CD8-positive, alpha-beta memory T cell (primary cell): Measurements from ENCODE around the gene TRAK2. TPM values are rescaled to one million over a fixed set of nuclear protein-coding genes. Genes with fewer than 3 reads are reported as not detected.

Source experiments
- CTCF ChIA-PET: fragments of 350-600 bp; sonication (Branson Sonifier 250); formaldehyde crosslinking; loops from one replicate; lab custom pipeline; 2021; ENCODE audit warnings: antibody characterized with exemption; lab: Charles Lee
- POLR2A ChIA-PET: fragments of 350-600 bp; sonication (Branson Sonifier 250); formaldehyde crosslinking; loops from one replicate; lab custom pipeline; 2021; ENCODE audit warnings: antibody characterized with exemption; lab: Charles Lee
- DNase-seq, 5 donors: peaks; one replicate each; pipeline versions ENCODE4 v3.0.0 to v3.0.0-alpha.2; 2020 to 2022; ENCODE audit warnings: mixed read lengths in 1 of 5
- H3K27ac ChIP-seq: one replicate; pipeline ENCODE4 v1.7.0; 2013; ENCODE audit warnings: low read depth, mild to moderate bottlenecking, low read length, moderate library complexity
- H3K27me3 ChIP-seq: 2 replicates; pipeline ENCODE4 v1.7.0; 2013; ENCODE audit warnings: low read length, mild to moderate bottlenecking; ENCODE audit not compliant: insufficient read depth, poor library complexity, severe bottlenecking
- H3K36me3 ChIP-seq: 2 replicates; pipeline ENCODE4 v1.7.0; 2013; ENCODE audit warnings: mild to moderate bottlenecking, low read length, moderate library complexity; ENCODE audit not compliant: insufficient read depth
- H3K4me1 ChIP-seq: 2 replicates; pipeline ENCODE4 v1.7.0; 2013; ENCODE audit warnings: mild to moderate bottlenecking, low read length, moderate library complexity; ENCODE audit not compliant: insufficient read depth
- H3K4me3 ChIP-seq: 2 replicates; pipeline ENCODE4 v1.7.0; 2013; ENCODE audit warnings: mild to moderate bottlenecking, low read length
- H3K9me3 ChIP-seq: 2 replicates; pipeline ENCODE4 v1.7.0; 2013; ENCODE audit warnings: mild to moderate bottlenecking, low read length
- H3K27ac Mint-ChIP-seq, 8 donors: one replicate each; pipeline ENCODE4 v1.8.0; 2020 to 2021; ENCODE audit warnings: mixed read lengths in 8 of 8, mild to moderate bottlenecking in 6 of 8, inconsistent platforms in 3 of 8, moderate library complexity in 3 of 8
- H3K27me3 Mint-ChIP-seq, 2 donors: one replicate each; pipeline ENCODE4 v1.8.0; 2020 to 2021; ENCODE audit warnings: mixed read lengths in 2 of 2, mild to moderate bottlenecking in 1 of 2, moderate library complexity in 1 of 2
- H3K36me3 Mint-ChIP-seq, 3 donors: one replicate each; pipeline ENCODE4 v1.8.0; 2020 to 2021; ENCODE audit warnings: mixed read lengths in 3 of 3, inconsistent platforms in 1 of 3, mild to moderate bottlenecking in 1 of 3
- H3K4me1 Mint-ChIP-seq, 3 donors: one replicate each; pipeline ENCODE4 v1.8.0; 2020 to 2021; ENCODE audit warnings: mixed read lengths in 3 of 3, inconsistent platforms in 1 of 3, mild to moderate bottlenecking in 1 of 3
- H3K4me3 Mint-ChIP-seq, 7 donors: one replicate each; pipeline ENCODE4 v1.8.0; 2020 to 2021; ENCODE audit warnings: mixed read lengths in 7 of 7, mild to moderate bottlenecking in 6 of 7, moderate library complexity in 4 of 7, inconsistent platforms in 2 of 7
- H3K9me3 Mint-ChIP-seq, 5 donors: one replicate each; pipeline ENCODE4 v1.8.0; 2020 to 2022; ENCODE audit warnings: mixed read lengths in 5 of 5, mild to moderate bottlenecking in 3 of 5, moderate library complexity in 2 of 5, inconsistent platforms in 1 of 5
- polyA plus RNA-seq: library from polyadenylated mRNA; unstranded; fragments of 300-500 nt; fragmentation: Illumina TruSeq; gene quantifications from one replicate; pipeline ENCODE4 v1.2.3, GENCODE V29; 2021
- total RNA-seq, 2 experiments: library from RNA; stranded (reverse); gene quantifications; one replicate each; pipeline ENCODE4 v1.2.3, GENCODE V29; 2021

TRAK2 gene
- total and polyA plus RNA-seq, 3 experiments from 2014 or later: 24.9 to 40.1 (median 26.0) TPM

GRCh38 chr2:201464547-201464946 lies 13.3 kb upstream of the TRAK2 start:
- Mint-ChIP-seq H3K4me3 (no peak overlapping the region), H3K4me1 (peaks cover 0 to 10% (median 6%) of the 10 kb centered on the region in 3 donors), H3K27me3 (no peaks in the 10 kb centered on the region), H3K9me3 (peaks cover 0 to 5% (median 0%) of the 10 kb centered on the region in 5 donors), H3K27ac (no peak overlapping the region), H3K36me3 (peaks cover 28 to 74% (median 36%) of the 10 kb centered on the region in 3 donors)
- no peaks in the 10 kb centered on the region for H3K4me1 ChIP-seq
- ChIA-PET CTCF (no interaction called here), POLR2A (no interaction called here)
- no peak for DNase-seq
- no peak overlapping the region for H3K4me3 ChIP-seq
- no peak overlapping the region for H3K27ac ChIP-seq
- H3K36me3 ChIP-seq: peaks cover 10% of the 10 kb centered on the region
- H3K27me3 ChIP-seq: no peaks in the 10 kb centered on the region
- H3K9me3 ChIP-seq: no peaks in the 10 kb centered on the region

GRCh38 chr2:201460532-201460931 lies 9.3 kb upstream of the TRAK2 start:
- H3K27me3 Mint-ChIP-seq: no peaks in the 10 kb centered on the region
- no peaks in the 10 kb centered on the region for H3K9me3 ChIP-seq
- POLR2A ChIA-PET: interaction anchor here (0.5 kb wide), 1 partner anchor 224 kb away, joined by 5 read pairs; no protein-coding TSS in a partner anchor
- DNase-seq: no peak
- no peaks in the 10 kb centered on the region for H3K4me1 ChIP-seq
- H3K36me3 Mint-ChIP-seq: peaks cover 31 to 61% (median 31%) of the 10 kb centered on the region in 3 donors
- H3K36me3 ChIP-seq: no peaks in the 10 kb centered on the region
- H3K4me3 ChIP-seq: no peak overlapping the region
- no peaks in the 10 kb centered on the region for H3K27me3 ChIP-seq
- H3K9me3 Mint-ChIP-seq: peaks cover 0 to 5% (median 0%) of the 10 kb centered on the region in 5 donors
- no peak overlapping the region for H3K4me3 Mint-ChIP-seq
- H3K27ac ChIP-seq: no peak overlapping the region
- CTCF ChIA-PET: interaction anchor here (1.7 kb wide), 1 partner anchor 8 kb away, joined by 5 read pairs; no protein-coding TSS in a partner anchor
- H3K4me1 Mint-ChIP-seq: peaks cover 0 to 10% (median 6%) of the 10 kb centered on the region in 3 donors
- H3K27ac Mint-ChIP-seq: no peak overlapping the region

- Histone ChIP-seq H3K27ac (no peak overlapping the region), H3K4me1 (peaks cover 3% of the 10 kb centered on the region), H3K4me3 (no peak overlapping the region), H3K27me3 (no peaks in the 10 kb centered on the region), H3K9me3 (no peaks in the 10 kb centered on the region), H3K36me3 (no peaks in the 10 kb centered on the region)
- Mint-ChIP-seq H3K9me3 (peaks cover 0 to 5% (median 0%) of the 10 kb centered on the region in 5 donors), H3K27me3 (no peaks in the 10 kb centered on the region), H3K4me1 (peaks cover 1 to 13% (median 10%) of the 10 kb centered on the region in 3 donors), H3K4me3 (no peak overlapping the region), H3K36me3 (peaks cover 24 to 45% (median 26%) of the 10 kb centered on the region in 3 donors), H3K27ac (no peak overlapping the region)
- CTCF ChIA-PET: no interaction called here
- POLR2A ChIA-PET: no interaction called here
- DNase-seq: no peak
These were observed 7.1 kb upstream of the TRAK2 start for GRCh38 chr2:201458381-201458780.

- Mint-ChIP-seq H3K36me3 (peaks cover 0 to 23% (median 2%) of the 10 kb centered on the region in 3 donors), H3K4me3 (peak overlapping the region; percentile 32 to 100 (median 91)), H3K9me3 (no peaks in the 10 kb centered on the region), H3K27me3 (no peaks in the 10 kb centered on the region), H3K4me1 (peaks cover 28 to 42% (median 40%) of the 10 kb centered on the region in 3 donors), H3K27ac (peak overlapping the region in 3 of 8 donors; percentile 4 to 68 (median 29))
- no peak for DNase-seq
- Histone ChIP-seq H3K4me1 (peaks cover 31% of the 10 kb centered on the region), H3K27ac (no peak overlapping the region), H3K36me3 (no peaks in the 10 kb centered on the region), H3K9me3 (no peaks in the 10 kb centered on the region), H3K27me3 (no peaks in the 10 kb centered on the region), H3K4me3 (no peak overlapping the region)
- ChIA-PET POLR2A (interaction anchor here (0.6 to 2.8 kb wide), 6 partner anchors 192 to 642 kb away, joined by 3 to 13 read pairs (median 4); partner anchors contain the start of genes ALS2, CASP10 and CASP8), CTCF (interaction anchor here (0.8 to 2.5 kb wide), 4 partner anchors 8 to 221 kb away, joined by 4 to 7 read pairs (median 5); no protein-coding TSS in a partner anchor)
These were observed 1.8 kb upstream of the TRAK2 start for GRCh38 chr2:201452922-201453643.

GRCh38 chr2:201452058-201452921 lies 1.0 kb upstream of the TRAK2 start:
- Histone ChIP-seq H3K4me1 (peaks cover 39% of the 10 kb centered on the region), H3K27me3 (no peaks in the 10 kb centered on the region), H3K4me3 (peak overlapping the region; percentile 99), H3K9me3 (no peaks in the 10 kb centered on the region), H3K36me3 (no peaks in the 10 kb centered on the region), H3K27ac (peak overlapping the region; percentile 92)
- Mint-ChIP-seq H3K4me3 (peak overlapping the region; percentile 86 to 100 (median 92)), H3K27me3 (no peaks in the 10 kb centered on the region), H3K27ac (peak overlapping the region; percentile 61 to 97 (median 80)), H3K36me3 (peaks cover 0 to 23% (median 2%) of the 10 kb centered on the region in 3 donors), H3K4me1 (peaks cover 36 to 50% (median 48%) of the 10 kb centered on the region in 3 donors), H3K9me3 (no peaks in the 10 kb centered on the region)
- ChIA-PET CTCF (interaction anchor here (0.8 to 2.5 kb wide), 10 partner anchors 9 to 220 kb away, joined by 3 to 11 read pairs (median 4); no protein-coding TSS in a partner anchor), POLR2A (interaction anchor here (0.6 to 2.9 kb wide), 10 partner anchors 38 to 1133 kb away, joined by 3 to 18 read pairs (median 7); partner anchors contain the start of genes ALS2, CASP10, CASP8 and NIF3L1)
- peak in 1 of 5 donors; percentile 7 for DNase-seq

GRCh38 chr2:201450954-201451291 lies 335 bp downstream of the TRAK2 start:
- Histone ChIP-seq H3K4me1 (peaks cover 52% of the 10 kb centered on the region), H3K36me3 (no peaks in the 10 kb centered on the region), H3K4me3 (peak overlapping the region; percentile 99), H3K27ac (peak overlapping the region; percentile 92), H3K9me3 (no peaks in the 10 kb centered on the region), H3K27me3 (no peaks in the 10 kb centered on the region)
- H3K27ac Mint-ChIP-seq: peak overlapping the region; percentile 92 to 99 (median 96)
- H3K36me3 Mint-ChIP-seq: peaks cover 0 to 23% (median 2%) of the 10 kb centered on the region in 3 donors
- H3K9me3 Mint-ChIP-seq: no peaks in the 10 kb centered on the region
- H3K4me3 Mint-ChIP-seq: peak overlapping the region; percentile 96 to 100 (median 97)
- CTCF ChIA-PET: interaction anchor here (0.6 to 2.5 kb wide), 10 partner anchors 19 to 330 kb away, joined by 3 to 11 read pairs (median 3); partner anchors contain the start of genes ALS2 and CASP10
- H3K27me3 Mint-ChIP-seq: no peaks in the 10 kb centered on the region
- peaks cover 50 to 63% (median 62%) of the 10 kb centered on the region in 3 donors for H3K4me1 Mint-ChIP-seq
- POLR2A ChIA-PET: interaction anchor here (0.7 to 2.9 kb wide), 12 partner anchors 11 to 816 kb away, joined by 3 to 18 read pairs (median 6); partner anchors contain the start of genes ALS2, CASP8, NIF3L1 and PPIL3
- DNase-seq: no peak

- ChIA-PET POLR2A (interaction anchor here (0.6 to 1.0 kb wide), 5 partner anchors 15 to 92 kb away, joined by 3 to 4 read pairs (median 3); no protein-coding TSS in a partner anchor), CTCF (no interaction called here)
- peak overlapping the region; percentile 40 to 88 (median 74) for H3K27ac Mint-ChIP-seq
- DNase-seq: peak in 2 of 5 donors; percentile 30 to 48
- H3K4me3 Mint-ChIP-seq: peak overlapping the region; percentile 6 to 89 (median 66)
- Histone ChIP-seq H3K36me3 (no peaks in the 10 kb centered on the region), H3K4me1 (peaks cover 60% of the 10 kb centered on the region), H3K4me3 (no peak overlapping the region), H3K9me3 (no peaks in the 10 kb centered on the region), H3K27ac (no peak overlapping the region), H3K27me3 (no peaks in the 10 kb centered on the region)
- no peaks in the 10 kb centered on the region for H3K9me3 Mint-ChIP-seq
- peaks cover 59 to 72% (median 67%) of the 10 kb centered on the region in 3 donors for H3K4me1 Mint-ChIP-seq
- peaks cover 0 to 20% (median 2%) of the 10 kb centered on the region in 3 donors for H3K36me3 Mint-ChIP-seq
- H3K27me3 Mint-ChIP-seq: no peaks in the 10 kb centered on the region
These were observed 2.6 kb downstream of the TRAK2 start for GRCh38 chr2:201448701-201449100.
